Measurements from ENCODE around the gene F2RL1.

GRCh38 chr5:76820526-76820890 lies 1.7 kb downstream of the F2RL1 start:
- TF ChIP-seq, protein P1, sequence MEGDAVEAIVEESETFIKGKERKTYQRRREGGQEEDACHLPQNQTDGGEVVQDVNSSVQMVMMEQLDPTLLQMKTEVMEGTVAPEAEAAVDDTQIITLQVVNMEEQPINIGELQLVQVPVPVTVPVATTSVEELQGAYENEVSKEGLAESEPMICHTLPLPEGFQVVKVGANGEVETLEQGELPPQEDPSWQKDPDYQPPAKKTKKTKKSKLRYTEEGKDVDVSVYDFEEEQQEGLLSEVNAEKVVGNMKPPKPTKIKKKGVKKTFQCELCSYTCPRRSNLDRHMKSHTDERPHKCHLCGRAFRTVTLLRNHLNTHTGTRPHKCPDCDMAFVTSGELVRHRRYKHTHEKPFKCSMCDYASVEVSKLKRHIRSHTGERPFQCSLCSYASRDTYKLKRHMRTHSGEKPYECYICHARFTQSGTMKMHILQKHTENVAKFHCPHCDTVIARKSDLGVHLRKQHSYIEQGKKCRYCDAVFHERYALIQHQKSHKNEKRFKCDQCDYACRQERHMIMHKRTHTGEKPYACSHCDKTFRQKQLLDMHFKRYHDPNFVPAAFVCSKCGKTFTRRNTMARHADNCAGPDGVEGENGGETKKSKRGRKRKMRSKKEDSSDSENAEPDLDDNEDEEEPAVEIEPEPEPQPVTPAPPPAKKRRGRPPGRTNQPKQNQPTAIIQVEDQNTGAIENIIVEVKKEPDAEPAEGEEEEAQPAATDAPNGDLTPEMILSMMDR (conservative IDR thresholded peaks at IDR 0.05; ENCODE audit: low read length) = no peak
- no peak for TF ChIP-seq EZH2phosphoT487 (IDR thresholded peaks at IDR 0.05; ENCODE audit: borderline replicate concordance, low read depth, low read length)
